GM18499 (cell line): ENCODE data around the gene DGLUCY.
"Not testable (repeated sequence)": the region's sequence is repeated elsewhere in the genome, so short reads cannot be mapped to it uniquely, and the experiment has no call there.

Source experiments
- ATAC-seq: cut with Tn5 transposase; IDR thresholded peaks from one replicate; pipeline ENCODE4 v1.9.1; 2021; ENCODE audit warnings: moderate number of reproducible peaks; ENCODE audit not compliant: insufficient read depth, unreplicated experiment

DGLUCY gene

GRCh38 chr14:91250912-91251311 lies 137.0 kb downstream of the DGLUCY start:
- no peak for ATAC-seq

GRCh38 chr14:91252871-91253794 lies 139.3 kb downstream of the DGLUCY start:
- no peak for ATAC-seq

GRCh38 chr14:91253795-91254323 lies 140.0 kb downstream of the DGLUCY start:
- no peak for ATAC-seq

GRCh38 chr14:91254461-91254860 lies 140.6 kb downstream of the DGLUCY start:
- ATAC-seq = no peak

GRCh38 chr14:91255026-91255695 lies 141.3 kb downstream of the DGLUCY start:
- no peak for ATAC-seq

GRCh38 chr14:91256661-91257060 lies 142.8 kb downstream of the DGLUCY start:
- ATAC-seq = no peak

- no peak for ATAC-seq
Measured at GRCh38 chr14:91257328-91258010, 143.6 kb downstream of the DGLUCY start.

GRCh38 chr14:91258011-91258618 lies 144.2 kb downstream of the DGLUCY start:
- no peak for ATAC-seq

- ATAC-seq = no peak
Measured at GRCh38 chr14:91258876-91259275, 145.0 kb downstream of the DGLUCY start.

- no peak for ATAC-seq
Measured at GRCh38 chr14:91261115-91261514, 147.2 kb downstream of the DGLUCY start.

- no peak for ATAC-seq
Measured at GRCh38 chr14:91261986-91262549, 148.2 kb downstream of the DGLUCY start.

- no peak for ATAC-seq
Measured at GRCh38 chr14:91263329-91263728, 149.5 kb downstream of the DGLUCY start.

- no peak for ATAC-seq
Measured at GRCh38 chr14:91264151-91265150, 150.6 kb downstream of the DGLUCY start.

- no peak for ATAC-seq
Measured at GRCh38 chr14:91265404-91265803, 151.5 kb downstream of the DGLUCY start.

GRCh38 chr14:91266276-91266675 lies 152.4 kb downstream of the DGLUCY start:
- ATAC-seq = not testable (repeated sequence)

GRCh38 chr14:91267965-91268437 lies 154.1 kb downstream of the DGLUCY start:
- no peak for ATAC-seq

- ATAC-seq = no peak
Measured at GRCh38 chr14:91269076-91269991, 155.5 kb downstream of the DGLUCY start.

- no peak for ATAC-seq
Measured at GRCh38 chr14:91270188-91270587, 156.3 kb downstream of the DGLUCY start.
